Measurements from ENCODE around the gene TMEM120A.
A peak's percentile ranks its signal among the peaks of the same experiment; 100 is the strongest.

The TMEM120A gene

GRCh38 chr7:75957021-75957736 is 37.2 kb downstream of the TMEM120A start:
- no peak for DNase-seq (ENCODE audit: low read depth)

GRCh38 chr7:75955331-75955955 is 39.0 kb downstream of the TMEM120A start:
- DNase-seq (ENCODE audit: low read depth) = no peak

GRCh38 chr7:75953931-75954330 is 40.5 kb downstream of the TMEM120A start:
- DNase-seq (ENCODE audit: low read depth) = no peak

- no peak for DNase-seq (ENCODE audit: low read depth)
These were observed 41.0 kb downstream of the TMEM120A start for GRCh38 chr7:75953431-75953830.

- peak; percentile 65 for DNase-seq (ENCODE audit: low read depth)
These were observed 42.9 kb downstream of the TMEM120A start for GRCh38 chr7:75951506-75951905.

- no peak for DNase-seq (ENCODE audit: low read depth)
These were observed 44.2 kb downstream of the TMEM120A start for GRCh38 chr7:75950111-75950681.

GRCh38 chr7:75948179-75948578 is 46.2 kb downstream of the TMEM120A start:
- no peak for DNase-seq (ENCODE audit: low read depth)

GRCh38 chr7:75946207-75946855 is 48.1 kb downstream of the TMEM120A start:
- DNase-seq (ENCODE audit: low read depth) = no peak

- no peak for DNase-seq (ENCODE audit: low read depth)
These were observed 48.9 kb downstream of the TMEM120A start for GRCh38 chr7:75945297-75946168.

GRCh38 chr7:75944507-75944906 is 49.9 kb downstream of the TMEM120A start:
- no peak for DNase-seq (ENCODE audit: low read depth)

GRCh38 chr7:75943864-75944263 is 50.5 kb downstream of the TMEM120A start:
- DNase-seq (ENCODE audit: low read depth) = no peak

GRCh38 chr7:75938921-75939320 is 55.5 kb downstream of the TMEM120A start:
- no peak for DNase-seq (ENCODE audit: low read depth)

- DNase-seq (ENCODE audit: low read depth) = peak; percentile 96
These were observed 56.2 kb downstream of the TMEM120A start for GRCh38 chr7:75937958-75938786.

All from GM04504 (cell line).